MCF 10A (cell line): Measurements from ENCODE around the gene NANP. TPM values are rescaled to one million over a fixed set of nuclear protein-coding genes. Genes with fewer than 3 reads are reported as not detected.
"Not testable (repeated sequence)": the region's sequence is repeated elsewhere in the genome, so short reads cannot be mapped to it uniquely, and the experiment has no call there.

ENCODE experiments used
- BruUV-seq: library from RNA; stranded (reverse); fragments of 400-500 nt; replicated peaks from 2 replicates; lab custom pipeline; 2021; lab: Mats Ljungman, UMichigan
- CTCF ChIA-PET: fragments of 300-600 bp; sonication (Branson Sonifier 250); formaldehyde crosslinking; extraction: SDS; loops from one replicate; lab custom pipeline; 2021; ENCODE audit warnings: antibody characterized with exemption, inconsistent platforms; lab: Yijun Ruan, JAX
- POLR2A ChIA-PET: fragments of 300-600, 350-650 bp; sonication (Branson Sonifier 250); formaldehyde crosslinking; extraction: SDS; loops from one replicate; lab custom pipeline; 2020; ENCODE audit warnings: antibody characterized with exemption, inconsistent platforms; lab: Yijun Ruan, JAX
- DNase-seq: peaks from one replicate; pipeline ENCODE4 v3.0.0-alpha.2; 2018; ENCODE audit not compliant: unreplicated experiment
- H3K27ac Mint-ChIP-seq: one replicate; pipeline ENCODE4 v1.8.0; 2022; ENCODE audit warnings: mild to moderate bottlenecking, low read depth, mixed read lengths; ENCODE audit not compliant: unreplicated experiment
- H3K27me3 Mint-ChIP-seq: one replicate; pipeline ENCODE4 v1.8.0; 2022; ENCODE audit warnings: mixed read lengths; ENCODE audit not compliant: insufficient read depth, unreplicated experiment
- H3K36me3 Mint-ChIP-seq: one replicate; pipeline ENCODE4 v1.8.0; 2022; ENCODE audit warnings: mild to moderate bottlenecking, moderate library complexity, mixed read lengths; ENCODE audit not compliant: insufficient read depth, unreplicated experiment
- H3K4me1 Mint-ChIP-seq: one replicate; pipeline ENCODE4 v1.8.0; 2022; ENCODE audit warnings: mixed read lengths; ENCODE audit not compliant: insufficient read depth, unreplicated experiment
- H3K4me3 Mint-ChIP-seq: one replicate; pipeline ENCODE4 v1.8.0; 2022; ENCODE audit warnings: mild to moderate bottlenecking, moderate library complexity, mixed read lengths; ENCODE audit not compliant: unreplicated experiment
- H3K9me3 Mint-ChIP-seq: one replicate; pipeline ENCODE4 v1.8.0; 2022; ENCODE audit warnings: mixed read lengths; ENCODE audit not compliant: unreplicated experiment
- CTCF ChIP-seq: fragments of 200-600 bp; IDR thresholded peaks from one replicate; pipeline ENCODE4 v1.8.0; 2022; ENCODE audit warnings: antibody characterized with exemption, mild to moderate bottlenecking; ENCODE audit not compliant: unreplicated experiment
- intact Hi-C: fragments of 100-400 bp; cut with micrococcal nuclease; formaldehyde crosslinking; loops from 2 replicates; pipeline ENCODE4 v1.14.1; 2022
- total RNA-seq: library from RNA; stranded (reverse); gene quantifications from 2 replicates; pipeline ENCODE4 v1.2.3, GENCODE V29; 2022

NANP gene
- total RNA-seq, 1 experiment from 2014 or later = 5.7 TPM

GRCh38 chr20:25601659-25602058, 22.2 kb downstream of the NANP start:
- H3K27ac Mint-ChIP-seq = no peak overlapping the region
- no TSS peak for BruUV-seq

GRCh38 chr20:25600632-25601031, 23.2 kb downstream of the NANP start:
- no peaks in the 10 kb centered on the region for H3K4me1 Mint-ChIP-seq
- no peak overlapping the region for H3K4me3 Mint-ChIP-seq
- ChIA-PET POLR2A (no interaction called here), CTCF (no interaction called here)
- no peak overlapping the region for H3K27ac Mint-ChIP-seq
- H3K27me3 Mint-ChIP-seq = no peaks in the 10 kb centered on the region
- H3K9me3 Mint-ChIP-seq = peaks cover 8% of the 10 kb centered on the region
- DNase-seq = no peak
- no TSS peak for BruUV-seq
- TF ChIP-seq CTCF = no peak
- no peaks in the 10 kb centered on the region for H3K36me3 Mint-ChIP-seq
- intact Hi-C loops = no loop called here

More at GRCh38 chr20:25601659-25602058, 22.2 kb downstream of the NANP start:
- POLR2A ChIA-PET = no interaction called here
- TF ChIP-seq CTCF = no peak
- DNase-seq = no peak
- CTCF ChIA-PET = interaction anchor here (0.6 kb wide), 1 partner anchor 131 kb away, joined by 3 read pairs; no protein-coding TSS in a partner anchor
- Mint-ChIP-seq H3K36me3 (no peaks in the 10 kb centered on the region), H3K4me1 (no peaks in the 10 kb centered on the region), H3K4me3 (no peak overlapping the region), H3K9me3 (peaks cover 8% of the 10 kb centered on the region), H3K27me3 (no peaks in the 10 kb centered on the region)
- intact Hi-C loops = no loop called here

- Mint-ChIP-seq H3K9me3 (no peaks in the 10 kb centered on the region), H3K27ac (no peak overlapping the region), H3K27me3 (no peaks in the 10 kb centered on the region), H3K4me3 (no peak overlapping the region), H3K36me3 (no peaks in the 10 kb centered on the region), H3K4me1 (no peaks in the 10 kb centered on the region)
- intact Hi-C loops = no loop called here
- no TSS peak for BruUV-seq
- DNase-seq = no peak
- ChIA-PET CTCF (interaction anchor here (0.7 to 1.3 kb wide), 3 partner anchors 12 to 166 kb away, joined by 3 to 5 read pairs (median 3); no protein-coding TSS in a partner anchor), POLR2A (interaction anchor here (0.6 to 1.3 kb wide), 2 partner anchors 12 to 233 kb away, joined by 3 to 6 read pairs; no protein-coding TSS in a partner anchor)
- no peak for TF ChIP-seq CTCF
Observed at GRCh38 chr20:25592135-25592852, 31.5 kb downstream of the NANP start.

- CTCF ChIA-PET = interaction anchor here (0.7 kb wide), 1 partner anchor 12 kb away, joined by 3 read pairs; no protein-coding TSS in a partner anchor
Observed at GRCh38 chr20:25590778-25591177, 33.0 kb downstream of the NANP start.

More at GRCh38 chr20:25590778-25591177, 33.0 kb downstream of the NANP start:
- H3K36me3 Mint-ChIP-seq, H3K9me3 Mint-ChIP-seq, DNase-seq, H3K4me1 Mint-ChIP-seq, POLR2A ChIA-PET, H3K27ac Mint-ChIP-seq, H3K4me3 Mint-ChIP-seq, H3K27me3 Mint-ChIP-seq, intact Hi-C loops, BruUV-seq: not testable (repeated sequence)
